Measurements from ENCODE around the gene LGR4.

Gene LGR4

GRCh38 chr11:27383645-27384044, 88.9 kb downstream of the LGR4 start:
- FAIRE-seq = no peak
- DNase-seq (ENCODE audit: low spot score) = no peak

DNA sequence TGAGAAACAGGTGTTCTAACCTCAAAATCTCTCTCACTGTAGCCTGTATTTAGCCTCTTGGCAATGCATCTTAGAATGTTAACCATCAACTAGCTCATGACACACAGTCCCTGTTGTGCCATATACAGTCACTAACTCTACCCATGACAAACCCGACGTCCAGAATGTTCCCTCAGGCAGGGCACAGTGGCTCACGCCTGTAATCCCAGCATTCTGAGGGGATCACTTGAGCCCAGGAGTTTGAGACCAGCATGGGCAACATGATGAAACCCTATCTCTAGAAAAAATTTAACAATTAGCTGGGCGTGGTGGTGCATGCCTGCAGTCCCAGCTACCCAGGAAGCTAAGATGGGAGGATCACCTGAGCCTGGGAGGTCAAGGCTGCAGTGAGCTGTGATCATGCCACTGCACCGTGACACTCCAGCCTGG, 91.3 kb downstream of the LGR4 start:
- FAIRE-seq (no peak), DNase-seq (ENCODE audit: low spot score) (no peak)

GRCh38 chr11:27380771-27381170, 91.8 kb downstream of the LGR4 start:
- FAIRE-seq (no peak), DNase-seq (ENCODE audit: low spot score) (no peak)

GRCh38 chr11:27379449-27379848, 93.1 kb downstream of the LGR4 start:
- no peak for FAIRE-seq
- no peak for DNase-seq (ENCODE audit: low spot score)

- FAIRE-seq = no peak
These were observed 97.2 kb downstream of the LGR4 start for GRCh38 chr11:27375370-27375769.

GRCh38 chr11:27373856-27374602, 98.6 kb downstream of the LGR4 start:
- DNase-seq (ENCODE audit: low spot score) (no peak), FAIRE-seq (no peak)

More at GRCh38 chr11:27375370-27375769, 97.2 kb downstream of the LGR4 start:
- DNase-seq (ENCODE audit: low spot score) = no peak

DNA sequence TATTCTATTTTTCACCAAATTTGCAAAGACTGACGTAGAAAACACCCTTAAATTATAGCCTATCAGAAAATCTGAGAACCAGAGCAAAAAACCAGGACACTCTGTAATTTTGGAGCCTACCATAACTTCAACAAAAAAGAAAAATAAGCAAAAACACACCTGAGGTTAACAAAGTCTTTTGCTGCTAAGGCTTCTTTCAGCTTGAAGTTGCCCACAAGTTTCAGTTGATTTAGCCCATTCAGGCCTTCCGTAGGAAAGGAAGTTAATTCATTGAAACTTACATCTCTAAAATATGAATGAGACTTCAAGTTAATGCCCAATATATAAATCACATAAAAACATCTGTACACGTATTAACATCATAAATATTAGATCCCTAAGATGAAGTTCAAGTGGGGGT, 99.2 kb downstream of the LGR4 start:
- FAIRE-seq = no peak
- DNase-seq (ENCODE audit: low spot score) = no peak

DNA sequence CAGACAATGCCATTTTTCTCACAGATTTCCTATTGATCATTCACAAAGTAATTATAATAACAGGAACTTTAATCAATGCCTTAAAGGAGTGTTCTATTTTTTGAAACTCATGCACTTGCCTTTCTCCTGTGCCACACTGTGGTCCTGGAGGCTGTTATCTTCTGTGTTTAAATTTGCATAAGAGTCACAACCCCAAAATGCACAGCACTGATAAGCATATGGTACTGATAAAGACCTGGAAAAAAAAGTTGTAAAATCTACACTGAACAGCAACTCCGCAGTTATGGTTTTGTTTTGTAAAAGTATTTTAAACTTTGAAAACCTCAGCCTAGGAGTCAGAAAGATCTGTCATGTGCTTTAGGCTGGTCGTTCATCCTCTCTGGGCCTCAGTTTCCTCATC, 100.4 kb downstream of the LGR4 start:
- no peak for DNase-seq (ENCODE audit: low spot score)
- no peak for FAIRE-seq

- FAIRE-seq = no peak
- DNase-seq (ENCODE audit: low spot score) = no peak
These were observed 101.1 kb downstream of the LGR4 start for GRCh38 chr11:27371489-27371888.

- no peak for DNase-seq (ENCODE audit: low spot score)
- FAIRE-seq = no peak
These were observed 102.2 kb downstream of the LGR4 start for GRCh38 chr11:27370374-27370773.

- FAIRE-seq (no peak), DNase-seq (ENCODE audit: low spot score) (no peak)
These were observed 104.7 kb downstream of the LGR4 start for GRCh38 chr11:27367881-27368280.

DNA sequence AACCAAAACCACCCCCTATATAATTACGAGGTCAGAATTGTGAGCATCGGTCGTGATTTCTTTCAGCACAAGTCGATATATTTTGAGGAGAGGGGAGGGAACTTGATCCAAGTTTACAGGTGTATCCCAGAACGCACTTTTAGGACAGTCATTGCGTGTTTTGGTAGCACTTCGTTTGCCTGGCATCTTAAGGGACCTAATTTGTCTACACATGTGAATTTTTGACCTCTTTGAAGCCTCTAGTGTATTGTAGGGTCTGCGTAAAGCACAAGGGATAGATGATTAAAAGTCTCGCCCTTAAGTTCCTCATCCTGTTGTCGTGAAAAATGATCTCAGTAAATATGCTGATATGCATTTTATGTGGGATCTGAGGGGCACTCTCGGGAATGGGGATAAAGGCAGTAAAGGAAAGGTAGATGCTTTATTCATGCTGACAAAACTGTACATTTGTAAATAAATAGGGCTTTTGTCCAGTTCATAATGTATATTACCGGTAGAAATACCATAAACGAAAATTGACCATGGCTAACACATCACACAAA, 108.9 kb downstream of the LGR4 start:
- no peak for FAIRE-seq
- no peak for DNase-seq (ENCODE audit: low spot score)

DNA sequence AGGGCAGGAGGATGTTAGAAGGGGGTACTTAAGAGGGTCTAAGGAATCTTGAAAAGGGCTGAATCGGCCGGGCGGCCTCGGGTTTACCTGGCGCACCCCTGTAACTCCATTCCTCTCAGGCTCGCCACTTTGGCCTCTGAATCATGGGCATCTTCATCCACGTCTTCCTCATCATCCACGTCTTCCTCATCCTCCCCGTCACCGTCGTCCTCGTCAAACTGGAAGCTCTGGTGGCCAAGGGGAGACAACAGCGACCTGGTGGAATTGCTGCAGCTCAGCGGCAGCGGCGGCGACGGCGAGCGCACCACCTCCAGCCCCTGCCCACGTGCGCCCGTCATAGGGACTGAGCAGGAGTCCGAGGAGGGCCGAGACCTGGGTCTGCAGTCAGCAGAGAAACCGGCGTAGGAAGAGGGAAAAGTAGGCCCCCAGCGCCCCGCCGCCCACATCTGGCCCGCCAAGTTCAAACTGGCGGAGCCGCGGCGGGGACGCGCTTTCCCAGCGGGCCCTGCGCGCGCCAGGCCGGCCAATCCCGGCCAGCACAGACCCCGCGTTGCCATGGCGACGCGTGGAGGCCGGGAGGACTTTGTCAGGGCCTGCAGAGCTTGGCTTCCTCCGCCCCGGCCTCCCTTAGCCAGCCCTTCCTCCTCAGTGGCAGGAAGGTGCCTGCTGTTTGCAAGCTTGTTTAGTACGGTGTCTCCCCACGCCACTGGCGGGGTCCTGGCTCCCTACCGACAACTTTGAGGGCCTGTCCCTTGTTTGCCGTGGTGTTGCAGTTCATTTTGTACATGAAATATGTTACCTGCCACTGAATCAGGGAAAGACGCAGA, 109.6 kb downstream of the LGR4 start, which contains the start of gene CCDC34:
TSS of gene CCDC34 (minus strand) at position 467 of the 827 bp plus-strand sequence. CDS start at position 446, 21 bp downstream.
- DNase-seq (ENCODE audit: low spot score) (peak; percentile 75), FAIRE-seq (no peak)

- FAIRE-seq (no peak), DNase-seq (ENCODE audit: low spot score) (no peak)
These were observed 110.8 kb downstream of the LGR4 start for GRCh38 chr11:27361649-27362431.

DNA sequence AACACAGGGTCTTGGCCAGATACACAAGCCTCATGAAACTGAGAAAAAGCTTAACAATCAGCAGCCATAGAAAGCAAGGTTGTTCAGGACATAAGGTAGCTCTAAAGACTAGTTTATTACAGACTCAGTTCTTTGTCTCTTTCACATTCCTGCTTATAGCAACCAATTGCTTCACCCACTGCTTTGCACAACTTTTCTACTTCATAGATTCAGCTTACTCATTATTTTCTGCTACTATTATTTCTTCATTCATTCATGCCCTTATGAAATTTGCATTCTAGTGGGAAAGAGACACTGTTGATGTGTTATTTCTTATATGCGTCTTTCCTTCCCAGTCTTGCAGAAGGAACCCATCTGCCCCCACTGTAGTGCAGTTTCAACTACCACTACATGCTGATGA, 114.3 kb downstream of the LGR4 start:
- no peak for DNase-seq (ENCODE audit: low spot score)
- FAIRE-seq = no peak

DNA sequence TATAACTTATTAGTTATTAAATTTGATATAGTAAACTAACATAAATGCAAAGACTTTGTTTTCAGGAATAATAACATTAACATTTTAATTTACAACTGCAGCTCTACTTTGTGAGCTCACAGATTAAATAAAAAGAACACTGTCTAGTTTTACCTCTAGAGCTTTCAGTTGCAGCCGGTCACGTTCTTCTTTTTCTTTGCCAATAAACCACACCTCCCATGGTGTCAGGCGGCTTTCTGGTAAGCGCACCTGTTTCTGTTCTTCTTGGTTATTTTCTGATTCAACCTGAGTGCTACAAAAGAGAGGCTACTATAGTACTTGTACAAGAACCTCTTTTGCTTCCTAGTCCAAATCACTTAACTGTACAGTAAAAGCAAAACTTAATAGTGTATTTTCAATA, 115.3 kb downstream of the LGR4 start:
- FAIRE-seq (no peak), DNase-seq (ENCODE audit: low spot score) (no peak)

GRCh38 chr11:27356624-27357222, 115.9 kb downstream of the LGR4 start:
- FAIRE-seq (no peak), DNase-seq (ENCODE audit: low spot score) (no peak)

DNA sequence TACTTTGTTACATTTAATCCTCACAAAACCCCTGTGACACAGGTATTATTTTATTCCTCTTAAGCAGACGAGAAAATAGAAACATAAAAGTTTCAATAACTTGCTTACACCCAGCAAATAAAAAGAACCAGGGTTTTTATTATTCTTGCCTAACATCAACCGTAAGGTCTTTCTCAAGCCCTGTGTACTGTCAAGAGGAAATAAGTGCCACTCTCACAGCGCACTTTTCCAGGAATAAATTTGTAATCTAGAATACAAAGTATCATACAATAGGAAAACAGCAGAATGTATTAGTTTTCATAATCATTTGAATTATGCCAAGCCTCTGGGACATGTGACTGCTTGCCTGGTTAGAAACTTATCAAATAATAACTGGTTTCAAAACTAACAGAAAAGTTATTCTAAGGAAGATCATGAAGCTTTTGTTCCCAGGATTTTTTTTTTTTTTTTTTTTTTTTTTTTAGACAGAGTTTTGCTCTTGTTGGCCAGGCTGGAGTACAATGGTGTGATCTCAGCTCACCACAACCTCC, 117.0 kb downstream of the LGR4 start:
- FAIRE-seq (no peak), DNase-seq (ENCODE audit: low spot score) (no peak)

GRCh38 chr11:27354359-27354965, 118.1 kb downstream of the LGR4 start:
- FAIRE-seq (no peak), DNase-seq (ENCODE audit: low spot score) (no peak)

- no peak for FAIRE-seq
These were observed 118.8 kb downstream of the LGR4 start for GRCh38 chr11:27353593-27354358.

More at GRCh38 chr11:27353593-27354358, 118.8 kb downstream of the LGR4 start:
- no peak for DNase-seq (ENCODE audit: low spot score)
